Mesothelial cell of epicardium (in vitro differentiated cells): ENCODE data around the gene ADAMTS6. TPM values are rescaled to one million over a fixed set of nuclear protein-coding genes. Genes with fewer than 3 reads are reported as not detected.

Experiments
- DNase-seq, 2 experiments: peaks; one replicate each; pipeline ENCODE4 v3.0.0; 2021; ENCODE audit warnings: low spot score in 2 of 2; ENCODE audit not compliant: unreplicated experiment in 2 of 2
- H3K27ac Mint-ChIP-seq: 2 replicates; pipeline ENCODE4 v1.8.0; 2021; ENCODE audit warnings: mixed read lengths
- H3K27me3 Mint-ChIP-seq: 2 replicates; pipeline ENCODE4 v1.8.0; 2021; ENCODE audit warnings: low read depth, mixed read lengths
- H3K36me3 Mint-ChIP-seq: 2 replicates; pipeline ENCODE4 v1.8.0; 2021; ENCODE audit warnings: mixed read lengths
- H3K4me1 Mint-ChIP-seq: 2 replicates; pipeline ENCODE4 v1.8.0; 2021; ENCODE audit warnings: mixed read lengths
- H3K4me3 Mint-ChIP-seq: 2 replicates; pipeline ENCODE4 v1.8.0; 2021; ENCODE audit warnings: mild to moderate bottlenecking, moderate library complexity, mixed read lengths
- H3K9me3 Mint-ChIP-seq: 2 replicates; pipeline ENCODE4 v1.8.0; 2021; ENCODE audit warnings: mixed read lengths
- CTCF ChIP-seq: fragments of 200-600 bp; sonication (generic); IDR thresholded peaks from one replicate; pipeline ENCODE4 v1.5.0; 2021; ENCODE audit warnings: antibody characterized with exemption; ENCODE audit not compliant: unreplicated experiment
- total RNA-seq: library from RNA; stranded (reverse); gene quantifications from 3 replicates; pipeline ENCODE4 v1.2.1, GENCODE V29; 2021

The ADAMTS6 gene
- total RNA-seq, 1 donor from 2014 or later = 20.6 TPM

- DNase-seq = no peak
- Mint-ChIP-seq H3K9me3 (no peaks in the 10 kb centered on the region), H3K27me3 (no peaks in the 10 kb centered on the region), H3K27ac (no peak overlapping the region), H3K36me3 (peaks cover 8% of the 10 kb centered on the region), H3K4me1 (peaks cover 8% of the 10 kb centered on the region), H3K4me3 (no peak overlapping the region)
- TF ChIP-seq CTCF = no peak
Measured at GRCh38 chr5:65194871-65195270, 286.8 kb downstream of the ADAMTS6 start.

GRCh38 chr5:65192331-65192730, 289.4 kb downstream of the ADAMTS6 start:
- no peaks in the 10 kb centered on the region for H3K27me3 Mint-ChIP-seq
- no peaks in the 10 kb centered on the region for H3K4me1 Mint-ChIP-seq
- peaks cover 8% of the 10 kb centered on the region for H3K36me3 Mint-ChIP-seq
- TF ChIP-seq CTCF = no peak
- no peak overlapping the region for H3K27ac Mint-ChIP-seq
- no peaks in the 10 kb centered on the region for H3K9me3 Mint-ChIP-seq
- no peak for DNase-seq
- H3K4me3 Mint-ChIP-seq = no peak overlapping the region

GRCh38 chr5:65191554-65192135, 290.1 kb downstream of the ADAMTS6 start:
- no peak overlapping the region for H3K27ac Mint-ChIP-seq
- no peak for TF ChIP-seq CTCF
- no peak overlapping the region for H3K4me3 Mint-ChIP-seq
- H3K9me3 Mint-ChIP-seq = no peaks in the 10 kb centered on the region
- no peaks in the 10 kb centered on the region for H3K27me3 Mint-ChIP-seq
- peaks cover 8% of the 10 kb centered on the region for H3K36me3 Mint-ChIP-seq
- no peak for DNase-seq
- H3K4me1 Mint-ChIP-seq = no peaks in the 10 kb centered on the region

- TF ChIP-seq CTCF = no peak
- Mint-ChIP-seq H3K36me3 (peaks cover 3% of the 10 kb centered on the region), H3K27me3 (no peaks in the 10 kb centered on the region), H3K4me3 (no peak overlapping the region), H3K27ac (no peak overlapping the region), H3K4me1 (no peaks in the 10 kb centered on the region), H3K9me3 (no peaks in the 10 kb centered on the region)
- DNase-seq = no peak
Measured at GRCh38 chr5:65190328-65191053, 291.2 kb downstream of the ADAMTS6 start.

GRCh38 chr5:65186646-65187227, 295.0 kb downstream of the ADAMTS6 start:
- no peak for TF ChIP-seq CTCF
- H3K27ac Mint-ChIP-seq = no peak overlapping the region
- no peaks in the 10 kb centered on the region for H3K36me3 Mint-ChIP-seq
- no peak overlapping the region for H3K4me3 Mint-ChIP-seq
- no peak for DNase-seq
- H3K9me3 Mint-ChIP-seq = no peaks in the 10 kb centered on the region
- H3K4me1 Mint-ChIP-seq = no peaks in the 10 kb centered on the region
- no peaks in the 10 kb centered on the region for H3K27me3 Mint-ChIP-seq
